K562 (cell line): ENCODE data around the gene TRIM38. TPM values are rescaled to one million over a fixed set of nuclear protein-coding genes. Genes with fewer than 3 reads are reported as not detected.

Experiments used
- CBX3 ChIP-seq, 2 experiments: IDR thresholded peaks; 1 replicate in 1 of 2; 2 replicates in 1 of 2; pipeline ENCODE4 v1.6.1; 2012; ENCODE audit warnings: inconsistent platforms in 2 of 2, low read length in 2 of 2, borderline replicate concordance in 1 of 2, control low read depth in 1 of 2
- CEBPB ChIP-seq: fragments of 450-650 bp; IDR thresholded peaks from 2 replicates; pipeline ENCODE4 v1.6.1; 2016; ENCODE audit warnings: missing genetic modification characterization, missing compliant biosample characterization
- HNRNPH1 ChIP-seq: fragments of 200-400 bp; formaldehyde crosslinking; optimal IDR thresholded peaks from 2 replicates; pipeline ENCODE3; 2017; ENCODE audit warnings: low read depth, mild to moderate bottlenecking, low read length, moderate library complexity
- KDM4B ChIP-seq, 2 experiments: fragments of 450-650 bp in 1 of 2; sonication (generic) in 1 of 2; IDR thresholded peaks; 2 replicates each; pipeline ENCODE4 v1.6.1; 2016 to 2017; ENCODE audit warnings: borderline replicate concordance in 2 of 2, antibody characterized with exemption in 1 of 2, low read depth in 1 of 2, mild to moderate bottlenecking in 1 of 2
- LEF1 ChIP-seq: fragments of 450-650 bp; IDR thresholded peaks from 2 replicates; pipeline ENCODE4 v1.6.1; 2016; ENCODE audit warnings: mild to moderate bottlenecking
- NEUROD1 ChIP-seq: fragments of 150-350 bp; IDR thresholded peaks from 2 replicates; pipeline ENCODE4 v1.6.1; 2014; ENCODE audit warnings: borderline replicate concordance, low read length, low read depth; ENCODE audit not compliant: partially characterized antibody
- POLR2A ChIP-seq: fragments of 450-650 bp; conservative IDR thresholded peaks from 2 replicates; pipeline ENCODE4 v1.6.1; 2016
- PTRF ChIP-seq: fragments of 450-650 bp; IDR thresholded peaks from 2 replicates; pipeline ENCODE4 v1.6.1; 2016; ENCODE audit warnings: mild to moderate bottlenecking, missing genetic modification characterization, missing compliant biosample characterization
- TRIM24 ChIP-seq, 2 experiments: fragments of 450-650 bp; IDR thresholded peaks; 2 replicates each; pipeline ENCODE4 v1.6.1; 2016
- ZBTB1 ChIP-seq: sonication (generic); formaldehyde crosslinking; IDR thresholded peaks from 2 replicates; pipeline ENCODE4 v1.8.1; 2023; ENCODE audit warnings: missing genetic modification reagents, low read depth, mild to moderate bottlenecking, borderline replicate concordance
- ZNF224 ChIP-seq: sonication (generic); formaldehyde crosslinking; IDR thresholded peaks from 2 replicates; pipeline ENCODE4 v1.8.0; 2022; ENCODE audit warnings: mild to moderate bottlenecking, missing genetic modification reagents
- ZNF76 ChIP-seq: fragments of 250-450 bp; sonication (Bioruptor Pico); IDR thresholded peaks from 2 replicates; pipeline ENCODE4 v1.4.0; 2020; ENCODE audit warnings: mild to moderate bottlenecking, moderate library complexity, borderline replicate concordance
- polyA plus RNA-seq, 8 experiments: library from polyadenylated mRNA; depleted of rRNA in 4 of 8; stranded (reverse) in 5 of 8; unstranded in 3 of 8; fragments of >200 nt; fragmentation: Nextera tagmentation in 2 of 8; fragmentation: Illumina TruSeq in 1 of 8; extraction: Ambion mirVana in 2 of 8; extraction: Trizol in 1 of 8; gene quantifications; 2 replicates each; pipeline versions ENCODE4 v1.2.1 to v1.2.3, GENCODE V29; 2011 to 2014; ENCODE audit warnings: inconsistent platforms in 1 of 8, missing spikeins in 1 of 8
- total RNA-seq, 7 experiments: library from RNA; depleted of rRNA in 6 of 7; stranded (reverse); fragments of >200 nt in 6 of 7; fragmentation: Illumina TruSeq in 2 of 7; extraction: Trizol in 2 of 7; gene quantifications; 2 replicates each; pipeline versions ENCODE4 v1.2.1 to v1.2.3, GENCODE V29; 2011 to 2021; ENCODE audit warnings: low replicate concordance in 1 of 7
- TF ChIP-seq, protein P1 (sequence below): fragments of 450-650 bp; formaldehyde crosslinking; conservative IDR thresholded peaks from 2 replicates; pipeline ENCODE4 v1.4.0; 2022; ENCODE audit warnings: mild to moderate bottlenecking, missing genetic modification characterization
- TF ChIP-seq, protein P2 (sequence below): IDR thresholded peaks from 2 replicates; pipeline ENCODE4 v1.6.1; 2011; ENCODE audit warnings: borderline replicate concordance, low read depth, mild to moderate bottlenecking, moderate library complexity, low read length; ENCODE audit not compliant: insufficient read depth, poor library complexity, severe bottlenecking

The TRIM38 gene
- total and polyA plus RNA-seq, 9 of the 15 experiments (the other 6 are each of a cell fraction or from before 2014, with no cell fraction given) = 1.7 to 6.7 (median 6.3) TPM

DNA sequence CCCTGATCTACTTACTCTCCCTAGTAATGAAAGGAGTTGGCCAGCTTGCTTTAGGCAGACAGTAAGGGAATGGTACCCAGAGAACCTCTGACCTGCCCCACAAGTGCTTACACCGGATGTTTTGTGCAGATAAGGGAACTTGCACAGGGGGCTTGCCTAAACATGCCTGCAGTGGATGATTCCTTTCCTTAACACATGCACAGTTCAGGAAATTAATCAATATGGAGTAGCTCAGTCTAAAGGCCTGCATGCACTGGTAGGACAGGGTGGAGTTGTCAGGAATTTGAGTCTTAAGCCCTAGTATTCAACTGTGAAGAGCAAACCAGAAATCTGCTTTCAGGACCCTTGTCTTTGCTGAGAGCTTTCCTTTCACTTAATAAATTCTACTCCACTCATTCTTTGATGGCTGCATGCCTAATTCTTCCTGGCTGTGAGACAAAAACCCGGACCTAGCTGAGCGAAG, 3.9 kb upstream of the TRIM38 start (continued):
- TF ChIP-seq, protein P1, sequence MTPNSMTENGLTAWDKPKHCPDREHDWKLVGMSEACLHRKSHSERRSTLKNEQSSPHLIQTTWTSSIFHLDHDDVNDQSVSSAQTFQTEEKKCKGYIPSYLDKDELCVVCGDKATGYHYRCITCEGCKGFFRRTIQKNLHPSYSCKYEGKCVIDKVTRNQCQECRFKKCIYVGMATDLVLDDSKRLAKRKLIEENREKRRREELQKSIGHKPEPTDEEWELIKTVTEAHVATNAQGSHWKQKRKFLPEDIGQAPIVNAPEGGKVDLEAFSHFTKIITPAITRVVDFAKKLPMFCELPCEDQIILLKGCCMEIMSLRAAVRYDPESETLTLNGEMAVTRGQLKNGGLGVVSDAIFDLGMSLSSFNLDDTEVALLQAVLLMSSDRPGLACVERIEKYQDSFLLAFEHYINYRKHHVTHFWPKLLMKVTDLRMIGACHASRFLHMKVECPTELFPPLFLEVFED (CRISPR knock-in tag) = no peak
- TF ChIP-seq NEUROD1 (no peak), KDM4B (IDR thresholded peaks at IDR 0.05; ENCODE audit: borderline replicate concordance in 2 of 2, low read depth in 1 of 2) (no peak), ZNF224 (CRISPR knock-in tag) (no peak), PTRF (tag) (no peak), POLR2A (no peak), CEBPB (tag) (no peak), TRIM24 (IDR thresholded peaks at IDR 0.05) (peak; percentile 54 to 59; a peak in 2 of 4 replicates), LEF1 (0 out of 2 replicates have a peak, but pooled peaks have one; percentile 36), ZBTB1 (no peak), CBX3 (IDR thresholded peaks at IDR 0.05; ENCODE audit: borderline replicate concordance in 1 of 2, low read length in 2 of 2) (peak in 1 of 2 experiments; percentile 94; a peak in 1 of 3 replicates), ZNF76 (no peak), HNRNPH1 (no peak)
- TF ChIP-seq, protein P2, sequence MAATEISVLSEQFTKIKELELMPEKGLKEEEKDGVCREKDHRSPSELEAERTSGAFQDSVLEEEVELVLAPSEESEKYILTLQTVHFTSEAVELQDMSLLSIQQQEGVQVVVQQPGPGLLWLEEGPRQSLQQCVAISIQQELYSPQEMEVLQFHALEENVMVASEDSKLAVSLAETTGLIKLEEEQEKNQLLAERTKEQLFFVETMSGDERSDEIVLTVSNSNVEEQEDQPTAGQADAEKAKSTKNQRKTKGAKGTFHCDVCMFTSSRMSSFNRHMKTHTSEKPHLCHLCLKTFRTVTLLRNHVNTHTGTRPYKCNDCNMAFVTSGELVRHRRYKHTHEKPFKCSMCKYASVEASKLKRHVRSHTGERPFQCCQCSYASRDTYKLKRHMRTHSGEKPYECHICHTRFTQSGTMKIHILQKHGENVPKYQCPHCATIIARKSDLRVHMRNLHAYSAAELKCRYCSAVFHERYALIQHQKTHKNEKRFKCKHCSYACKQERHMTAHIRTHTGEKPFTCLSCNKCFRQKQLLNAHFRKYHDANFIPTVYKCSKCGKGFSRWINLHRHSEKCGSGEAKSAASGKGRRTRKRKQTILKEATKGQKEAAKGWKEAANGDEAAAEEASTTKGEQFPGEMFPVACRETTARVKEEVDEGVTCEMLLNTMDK = no peak
